DND-41 (cell line): ENCODE data around the gene DENND1C.

Experiments
- CTCF ChIP-seq: IDR thresholded peaks from 2 replicates; pipeline ENCODE4 v1.5.1; 2012; ENCODE audit warnings: borderline replicate concordance, low read length, moderate library complexity, mild to moderate bottlenecking; ENCODE audit not compliant: poor library complexity, severe bottlenecking; ENCODE audit errors: extremely low read depth
- EZH2 ChIP-seq: IDR thresholded peaks from 3 replicates; pipeline ENCODE4 v1.6.1; 2012; ENCODE audit warnings: borderline replicate concordance, low read depth, mild to moderate bottlenecking, moderate library complexity, low read length, inconsistent platforms; ENCODE audit not compliant: severe bottlenecking

- TF ChIP-seq CTCF = no peak
- no peak for TF ChIP-seq EZH2
Observed at GRCh38 chr19:6516018-6516658, 34.6 kb upstream of the DENND1C start.
